Measurements from ENCODE around the gene KIF5B.

Gene KIF5B

GRCh38 chr10:32028710-32029109 is 27.5 kb downstream of the KIF5B start:
- Histone ChIP-seq H3K4me2 (no peak overlapping the region), H3K36me3 (ENCODE audit: insufficient read depth) (peaks cover 36% of the 10 kb centered on the region; the same call in 1 of the 2 replicates), H4K20me1 (ENCODE audit: insufficient read depth) (no peaks in the 10 kb centered on the region), H3K27me3 (ENCODE audit: insufficient read depth, low read depth) (no peaks in the 10 kb centered on the region), H3K79me2 (ENCODE audit: insufficient read depth, low read depth) (peaks cover 19% of the 10 kb centered on the region; the same call in 1 of the 2 replicates), H3K9ac (no peak overlapping the region), H3K4me1 (ENCODE audit: low read depth, poor library complexity, severe bottlenecking) (peaks cover 18% of the 10 kb centered on the region), H3K27ac (no peak overlapping the region), H2AFZ (ENCODE audit: low read depth) (no peak overlapping the region), H3K4me3 (IDR thresholded peaks at IDR 0.05; ENCODE audit: insufficient read depth, low read depth, low read length) (no peak overlapping the region)
- TF ChIP-seq CTCF (conservative IDR thresholded peaks at IDR 0.05; ENCODE audit: low read depth, low read length): no peak

- peaks cover 25% of the 10 kb centered on the region; the same call in 1 of the 2 replicates for H3K36me3 ChIP-seq (ENCODE audit: insufficient read depth)
- no peak overlapping the region for H2AFZ ChIP-seq (ENCODE audit: low read depth)
- no peaks in the 10 kb centered on the region for H3K27me3 ChIP-seq (ENCODE audit: insufficient read depth, low read depth)
- no peak overlapping the region for H3K4me3 ChIP-seq (IDR thresholded peaks at IDR 0.05; ENCODE audit: insufficient read depth, low read depth, low read length)
- no peak overlapping the region for H3K4me2 ChIP-seq
- no peak for TF ChIP-seq CTCF (conservative IDR thresholded peaks at IDR 0.05; ENCODE audit: low read depth, low read length)
- peaks cover 8% of the 10 kb centered on the region; the same call in 1 of the 2 replicates for H3K79me2 ChIP-seq (ENCODE audit: insufficient read depth, low read depth)
- H3K9ac ChIP-seq: no peak overlapping the region
- no peak overlapping the region for H3K27ac ChIP-seq
- 0 out of 2 replicates have a peak, but pooled peaks cover 4% of the 10 kb centered on the region for H4K20me1 ChIP-seq (ENCODE audit: insufficient read depth)
- H3K4me1 ChIP-seq (ENCODE audit: low read depth, poor library complexity, severe bottlenecking): no peaks in the 10 kb centered on the region
Measured at GRCh38 chr10:32023264-32023663, 33.0 kb downstream of the KIF5B start.

- Histone ChIP-seq H4K20me1 (ENCODE audit: insufficient read depth) (0 out of 2 replicates have a peak, but pooled peaks cover 4% of the 10 kb centered on the region), H3K36me3 (ENCODE audit: insufficient read depth) (peaks cover 43% of the 10 kb centered on the region; the same call in 1 of the 2 replicates), H3K79me2 (ENCODE audit: insufficient read depth, low read depth) (no peaks in the 10 kb centered on the region), H2AFZ (ENCODE audit: low read depth) (no peak overlapping the region), H3K9ac (no peak overlapping the region), H3K4me3 (IDR thresholded peaks at IDR 0.05; ENCODE audit: insufficient read depth, low read depth, low read length) (no peak overlapping the region), H3K27ac (no peak overlapping the region), H3K4me1 (ENCODE audit: low read depth, poor library complexity, severe bottlenecking) (no peaks in the 10 kb centered on the region), H3K4me2 (no peak overlapping the region), H3K27me3 (ENCODE audit: insufficient read depth, low read depth) (no peaks in the 10 kb centered on the region)
- TF ChIP-seq CTCF (conservative IDR thresholded peaks at IDR 0.05; ENCODE audit: low read depth, low read length): no peak
Measured at GRCh38 chr10:32017044-32017443, 39.2 kb downstream of the KIF5B start.

GRCh38 chr10:32015386-32015785 is 40.8 kb downstream of the KIF5B start:
- no peak overlapping the region for H2AFZ ChIP-seq (ENCODE audit: low read depth)
- H3K9ac ChIP-seq: no peak overlapping the region
- H3K4me2 ChIP-seq: no peak overlapping the region
- no peak for TF ChIP-seq CTCF (conservative IDR thresholded peaks at IDR 0.05; ENCODE audit: low read depth, low read length)
- peaks cover 39% of the 10 kb centered on the region; the same call in 1 of the 2 replicates for H3K36me3 ChIP-seq (ENCODE audit: insufficient read depth)
- H3K27me3 ChIP-seq (ENCODE audit: insufficient read depth, low read depth): no peaks in the 10 kb centered on the region
- 0 out of 2 replicates have a peak, but pooled peaks cover 4% of the 10 kb centered on the region for H4K20me1 ChIP-seq (ENCODE audit: insufficient read depth)
- H3K4me1 ChIP-seq (ENCODE audit: low read depth, poor library complexity, severe bottlenecking): no peaks in the 10 kb centered on the region
- no peaks in the 10 kb centered on the region for H3K79me2 ChIP-seq (ENCODE audit: insufficient read depth, low read depth)
- H3K4me3 ChIP-seq (IDR thresholded peaks at IDR 0.05; ENCODE audit: insufficient read depth, low read depth, low read length): no peak overlapping the region
- H3K27ac ChIP-seq: no peak overlapping the region

Data from KMS-11 (cell line).